COLO668 (cell line): ENCODE results near the gene EXOC8.

ENCODE experiments used
- DNase-seq: peaks from one replicate; lab custom pipeline; 2025; ENCODE audit not compliant: unreplicated experiment; lab: John Stamatoyannopoulos, UW

The EXOC8 gene

DNA sequence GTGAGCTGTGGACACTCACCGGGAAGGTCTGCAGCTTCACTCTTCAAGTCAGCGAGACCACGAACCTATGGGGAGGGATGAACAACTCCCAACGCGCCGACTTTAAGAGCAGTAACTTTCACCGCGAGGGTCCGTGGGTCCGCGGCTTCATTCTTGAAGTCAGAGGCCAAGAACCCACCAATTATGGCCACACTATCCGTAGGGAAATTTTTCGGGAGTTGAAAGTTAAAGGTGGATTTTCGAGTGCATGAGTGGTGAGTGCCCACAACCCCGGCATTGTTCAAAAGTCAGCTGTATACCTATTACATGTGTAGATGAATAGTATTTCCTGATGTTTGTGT is 19.7 kb downstream of the EXOC8 start:
- DNase-seq, result no peak

DNA sequence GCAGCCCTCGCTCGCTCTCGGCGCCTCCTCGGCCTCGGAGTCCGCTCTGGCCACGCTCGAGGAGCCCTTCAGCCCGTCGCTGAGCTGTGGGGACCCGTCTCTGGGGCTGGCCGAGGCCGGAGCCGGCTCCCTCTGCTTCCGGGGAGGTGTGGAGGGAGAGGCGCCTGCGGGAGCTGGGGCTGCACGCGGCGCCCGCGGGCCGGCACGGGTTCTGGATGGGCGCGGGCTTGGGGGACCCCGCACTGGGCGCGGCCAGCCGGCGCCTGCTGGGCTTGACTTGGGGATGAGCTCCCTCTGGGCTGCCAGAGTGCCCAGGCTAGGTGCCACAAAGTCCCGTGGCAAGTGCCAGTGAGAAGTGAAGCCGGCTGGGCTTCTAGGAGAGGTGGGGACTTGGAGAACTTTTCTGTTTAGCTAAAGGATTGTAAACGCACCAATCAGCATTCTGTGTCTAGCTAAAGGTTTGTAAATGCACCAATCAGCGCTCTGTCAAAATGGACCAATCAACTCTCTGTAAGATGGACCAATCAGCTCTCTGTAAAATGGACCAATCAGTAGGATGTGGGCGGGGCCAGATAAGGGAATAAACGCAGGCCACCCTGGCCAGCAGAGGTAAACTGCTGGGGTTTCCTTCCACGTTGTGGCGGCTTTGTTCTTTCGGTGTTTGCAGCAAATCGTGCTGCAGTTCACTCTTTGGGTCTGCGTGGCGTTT is 20.2 kb downstream of the EXOC8 start:
- no peak for DNase-seq

DNA sequence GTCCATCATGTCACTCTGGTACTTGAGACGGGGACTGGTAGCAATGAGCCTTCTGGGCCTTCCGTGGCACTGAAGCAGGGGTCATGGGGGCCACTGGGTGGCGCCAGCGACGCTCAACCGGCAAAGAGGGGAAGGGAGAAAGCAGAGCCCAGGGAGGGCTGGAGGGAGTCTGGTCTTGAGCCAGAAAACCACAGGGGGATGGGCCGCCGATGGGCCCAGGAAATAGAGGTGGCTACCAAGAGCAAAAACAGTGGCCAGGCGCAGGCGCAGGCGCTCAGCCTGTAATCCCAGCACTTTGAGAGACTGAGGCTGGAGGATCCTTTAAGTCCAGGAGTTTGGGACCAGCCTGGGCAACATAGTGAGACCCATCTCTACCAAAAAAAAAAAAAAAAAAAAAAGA is 21.8 kb downstream of the EXOC8 start:
- DNase-seq, result peak; percentile 65

DNA sequence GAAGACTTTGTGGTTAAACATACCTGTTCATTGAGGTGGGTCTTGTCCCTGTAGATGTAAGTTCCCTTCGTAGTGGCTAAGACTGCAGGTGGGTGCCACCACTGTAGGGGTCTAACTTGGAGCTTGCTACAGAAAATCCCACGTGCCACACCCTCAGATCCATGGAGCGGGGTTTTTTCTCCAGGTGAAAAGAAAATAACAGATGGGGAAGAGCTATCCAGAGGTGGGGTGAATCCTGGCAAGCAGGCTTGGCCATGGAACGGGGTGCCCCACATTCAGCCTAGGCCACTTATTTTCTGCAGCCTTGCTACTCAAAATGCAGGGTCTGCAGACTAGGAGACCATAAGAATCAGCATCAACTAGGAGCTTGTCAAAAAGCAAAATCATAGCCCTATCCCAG is 24.0 kb downstream of the EXOC8 start:
- no peak for DNase-seq

DNA sequence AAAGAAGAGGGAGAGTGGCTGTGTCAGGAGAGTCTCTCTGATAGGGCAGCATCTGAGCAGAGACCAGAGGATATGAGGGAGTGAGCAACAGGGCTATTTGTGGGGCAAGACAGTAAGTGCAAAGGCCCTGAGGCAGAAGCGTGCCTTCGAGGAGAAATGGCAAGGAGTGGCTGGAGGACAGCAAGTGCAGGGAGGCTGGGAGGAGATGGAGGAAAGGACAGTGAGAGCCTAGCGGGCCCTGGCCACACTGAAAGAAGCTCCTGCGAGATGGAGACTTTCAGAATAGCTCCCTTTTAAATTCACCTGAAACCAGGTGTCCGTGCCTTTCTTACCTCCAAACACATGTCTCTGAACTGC is 25.2 kb downstream of the EXOC8 start:
- no peak for DNase-seq

DNA sequence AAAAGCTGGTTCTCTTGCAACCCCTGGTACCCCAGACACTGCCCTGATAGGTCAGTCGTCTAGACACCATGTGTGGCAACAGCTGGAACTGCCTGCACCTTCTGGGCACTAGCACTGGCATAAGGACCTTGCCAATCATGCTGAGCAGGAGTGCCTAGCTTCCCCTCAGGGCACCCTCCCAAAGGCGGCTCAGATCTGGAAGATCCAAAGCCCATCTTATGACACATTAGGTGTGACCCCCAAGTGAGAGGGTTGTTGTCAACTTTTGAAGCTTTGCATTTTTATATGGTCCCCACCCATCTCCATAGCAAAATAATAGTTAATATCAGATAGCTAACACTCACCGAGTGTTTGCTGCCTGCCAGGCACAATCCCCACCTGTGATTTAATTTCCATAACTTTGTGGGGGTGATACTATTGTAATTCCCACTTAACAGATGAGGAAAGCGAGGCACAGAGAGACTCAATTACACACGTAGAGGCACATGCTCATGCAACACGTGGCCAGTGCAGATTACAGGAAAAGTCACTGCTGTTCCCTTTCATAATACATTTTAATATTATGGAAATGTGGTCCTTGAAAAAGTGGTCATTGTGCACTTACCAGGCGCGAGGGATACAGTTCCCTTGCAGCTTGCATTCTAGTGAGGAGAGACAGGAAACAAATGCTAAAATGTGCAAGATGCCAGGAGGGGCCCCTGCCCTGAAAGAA is 25.8 kb downstream of the EXOC8 start:
- DNase-seq, result no peak

DNA sequence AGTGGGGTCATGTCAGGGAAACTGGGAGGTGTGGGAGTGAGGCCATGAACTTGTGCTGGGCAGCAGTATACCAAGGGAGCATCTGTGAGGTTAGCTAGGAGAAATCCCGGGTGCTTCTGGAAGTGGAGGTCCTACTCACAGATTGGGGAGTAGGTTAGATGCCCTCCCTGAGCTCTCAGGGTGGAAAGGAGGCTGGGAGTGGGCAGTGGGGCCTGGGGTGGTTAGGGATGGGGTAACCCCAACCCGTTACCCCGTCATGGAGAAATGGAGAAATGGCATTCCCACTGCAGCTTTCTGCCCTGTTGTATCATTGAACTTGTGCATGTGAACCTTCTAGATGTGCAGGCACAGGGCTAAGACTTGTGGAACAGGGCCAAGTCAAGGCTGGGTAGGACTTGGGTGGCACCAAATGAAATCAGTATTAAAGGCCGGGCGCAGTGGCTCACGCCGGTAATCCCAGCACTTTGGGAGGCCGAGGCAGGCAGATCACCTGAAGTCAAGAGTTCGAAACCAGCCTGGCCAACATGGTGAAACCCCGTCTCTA is 27.2 kb downstream of the EXOC8 start:
- DNase-seq, result no peak

DNA sequence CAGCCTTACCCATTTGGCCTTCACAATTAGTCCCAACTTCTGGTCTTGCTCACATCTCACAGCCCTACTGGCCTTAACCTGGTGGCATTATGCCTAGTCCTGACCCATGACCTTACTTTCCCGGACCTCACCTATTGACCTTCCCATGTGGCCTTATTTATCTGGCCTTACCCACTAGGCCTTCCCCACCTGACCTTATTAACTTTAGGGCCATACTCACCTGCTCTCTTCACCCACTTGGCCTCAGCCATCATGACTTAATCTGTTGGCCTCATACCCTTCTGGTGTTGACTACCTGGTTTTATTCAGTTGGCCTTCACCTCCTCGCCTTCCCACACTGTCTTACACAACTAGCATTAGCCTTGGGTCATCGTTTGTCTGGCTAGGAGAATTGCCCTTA is 35.7 kb downstream of the EXOC8 start:
- DNase-seq, result no peak

DNA sequence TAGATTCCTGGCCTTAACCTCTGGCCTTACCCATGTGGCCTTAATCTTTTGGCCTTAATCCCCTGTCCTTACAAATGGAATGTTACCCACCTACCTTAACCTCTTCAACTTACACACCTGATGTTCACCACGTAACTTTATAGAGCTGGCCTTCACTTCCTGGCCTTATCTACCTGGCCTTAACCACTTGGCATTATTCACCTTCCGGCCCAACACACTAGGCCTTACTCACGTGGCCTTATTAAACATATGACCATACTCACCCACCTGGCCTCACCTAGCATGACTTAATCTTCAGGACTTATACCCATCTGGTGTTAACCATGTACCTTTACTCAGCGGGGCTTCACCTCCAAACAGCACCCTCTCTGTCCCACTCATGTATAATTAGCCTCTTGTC is 41.7 kb downstream of the EXOC8 start:
- no peak for DNase-seq

DNA sequence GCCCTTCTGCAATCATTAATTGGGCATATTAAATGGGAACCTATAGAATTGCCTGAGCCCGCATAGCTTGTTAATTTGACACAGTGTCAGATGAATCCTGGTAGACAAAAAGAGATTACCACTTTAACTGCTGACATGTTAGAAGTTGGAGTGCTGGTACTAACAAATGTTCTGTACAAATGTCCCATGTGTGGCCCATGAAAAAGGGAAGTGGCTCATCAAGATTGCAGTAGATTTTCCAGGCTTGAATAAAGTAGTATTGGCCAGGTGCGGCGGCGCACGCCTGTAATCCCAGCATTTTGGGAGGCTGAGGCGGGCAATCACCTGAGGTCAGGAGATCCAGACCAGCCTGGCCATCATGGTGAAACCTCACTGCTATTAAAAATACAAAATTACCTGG is 51.0 kb downstream of the EXOC8 start:
- no peak for DNase-seq

DNA sequence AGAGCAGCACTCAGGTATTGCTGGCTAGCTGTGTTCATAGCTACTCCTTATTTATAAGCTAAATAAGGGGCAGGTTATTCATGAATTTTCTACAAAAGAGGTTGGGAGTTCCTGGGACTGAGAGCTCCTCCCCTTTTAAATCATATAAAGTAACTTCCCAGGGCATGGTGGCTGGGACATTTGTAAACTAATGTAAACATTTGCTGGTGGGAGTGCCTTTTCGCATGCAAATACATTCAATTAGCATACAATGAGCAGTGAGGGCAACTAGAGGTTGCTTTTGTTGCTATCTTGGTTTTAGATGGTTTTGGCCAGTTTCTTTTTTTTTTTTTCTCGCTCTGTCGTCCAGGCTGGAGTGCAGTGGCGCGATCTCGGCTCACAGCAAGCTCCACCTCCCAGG is 53.2 kb downstream of the EXOC8 start:
- DNase-seq, result no peak
